ENCODE results near the gene AKAP6.

The AKAP6 gene

GRCh38 chr14:32590157-32590556 is 261.1 kb downstream of the AKAP6 start:
- Histone ChIP-seq H3K27me3 (ENCODE audit: control insufficient read depth, insufficient read depth, low read length) (no peaks in the 10 kb centered on the region), H3K36me3 (ENCODE audit: control insufficient read depth, insufficient read depth, low read length) (no peaks in the 10 kb centered on the region; the same call in 1 of the 2 replicates), H3K9me3 (ENCODE audit: control insufficient read depth, insufficient read depth, low read length) (no peaks in the 10 kb centered on the region), H3K27ac (ENCODE audit: low read length) (no peak overlapping the region), H3K4me1 (ENCODE audit: control insufficient read depth, insufficient read depth, low read length) (no peaks in the 10 kb centered on the region), H3K4me3 (ENCODE audit: low read length) (no peak overlapping the region)
- no peak for DNase-seq (ENCODE audit: low read depth, low spot score)
- no CpG with 5 or more reads among the region's 1 CpG for WGBS (ENCODE audit: insufficient coverage, insufficient read length)

GRCh38 chr14:32593290-32593942 is 264.3 kb downstream of the AKAP6 start:
- no CpG with 5 or more reads among the region's 1 CpG for WGBS (ENCODE audit: insufficient coverage, insufficient read length)
- H3K36me3 ChIP-seq (ENCODE audit: control insufficient read depth, insufficient read depth, low read length) = no peaks in the 10 kb centered on the region; the same call in 1 of the 2 replicates
- H3K27ac ChIP-seq (ENCODE audit: low read length) = no peak overlapping the region
- no peaks in the 10 kb centered on the region for H3K4me1 ChIP-seq (ENCODE audit: control insufficient read depth, insufficient read depth, low read length)
- DNase-seq (ENCODE audit: low read depth, low spot score) = no peak
- H3K4me3 ChIP-seq (ENCODE audit: low read length) = no peak overlapping the region
- H3K9me3 ChIP-seq (ENCODE audit: control insufficient read depth, insufficient read depth, low read length) = no peaks in the 10 kb centered on the region
- H3K27me3 ChIP-seq (ENCODE audit: control insufficient read depth, insufficient read depth, low read length) = no peaks in the 10 kb centered on the region

DNA sequence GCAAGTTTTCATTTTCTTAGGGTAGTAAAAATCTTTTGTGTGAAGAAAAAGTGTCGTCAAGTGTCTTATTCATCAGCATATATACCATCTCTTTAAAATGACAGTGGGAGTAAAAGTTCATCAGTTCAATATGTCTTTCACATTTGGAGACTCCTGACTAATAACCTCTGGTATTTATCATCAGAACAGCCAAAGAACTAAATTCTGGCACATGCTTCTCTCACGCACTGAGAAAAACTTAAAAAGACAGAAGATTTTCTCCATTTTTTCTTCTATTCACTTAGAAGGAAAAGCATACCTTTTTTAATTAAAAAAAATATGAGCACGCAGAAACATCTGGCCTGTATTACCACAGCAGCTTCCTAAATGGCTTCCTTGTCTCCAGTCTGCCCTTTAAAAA is 265.7 kb downstream of the AKAP6 start:
- H3K27ac ChIP-seq (ENCODE audit: low read length) = no peak overlapping the region
- no peaks in the 10 kb centered on the region for H3K9me3 ChIP-seq (ENCODE audit: control insufficient read depth, insufficient read depth, low read length)
- no peaks in the 10 kb centered on the region for H3K27me3 ChIP-seq (ENCODE audit: control insufficient read depth, insufficient read depth, low read length)
- no peaks in the 10 kb centered on the region for H3K36me3 ChIP-seq (ENCODE audit: control insufficient read depth, insufficient read depth, low read length)
- WGBS (ENCODE audit: insufficient coverage, insufficient read length) = no CpG with 5 or more reads among the region's 3 CpGs
- no peak for DNase-seq (ENCODE audit: low read depth, low spot score)
- no peaks in the 10 kb centered on the region for H3K4me1 ChIP-seq (ENCODE audit: control insufficient read depth, insufficient read depth, low read length)
- no peak overlapping the region for H3K4me3 ChIP-seq (ENCODE audit: low read length)

DNA sequence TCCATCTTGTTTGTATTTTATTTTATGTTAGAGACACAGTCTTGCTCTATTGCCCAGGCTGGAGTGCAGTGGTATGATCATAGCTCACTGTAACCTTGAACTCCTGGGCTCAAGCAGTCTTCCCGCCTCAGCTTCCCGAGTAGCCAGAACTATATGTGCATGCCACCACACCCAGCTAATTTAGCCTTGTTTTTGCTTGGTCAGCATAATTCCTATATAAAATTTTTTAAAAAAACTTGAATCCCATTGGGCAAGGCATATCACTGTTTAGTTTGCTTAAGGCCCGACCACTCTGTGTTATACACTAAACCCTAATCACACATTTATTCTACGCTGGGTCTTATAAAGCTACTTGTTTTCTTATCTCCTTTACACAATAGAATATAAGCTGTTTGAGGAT is 266.4 kb downstream of the AKAP6 start:
- Histone ChIP-seq H3K4me3 (ENCODE audit: low read length) (no peak overlapping the region), H3K36me3 (ENCODE audit: control insufficient read depth, insufficient read depth, low read length) (no peaks in the 10 kb centered on the region), H3K27me3 (ENCODE audit: control insufficient read depth, insufficient read depth, low read length) (no peaks in the 10 kb centered on the region), H3K4me1 (ENCODE audit: control insufficient read depth, insufficient read depth, low read length) (no peaks in the 10 kb centered on the region), H3K27ac (ENCODE audit: low read length) (no peak overlapping the region), H3K9me3 (ENCODE audit: control insufficient read depth, insufficient read depth, low read length) (no peaks in the 10 kb centered on the region)
- DNase-seq (ENCODE audit: low read depth, low spot score) = no peak
- no CpG with 5 or more reads among the region's 4 CpGs for WGBS (ENCODE audit: insufficient coverage, insufficient read length)

GRCh38 chr14:32596390-32596789 is 267.3 kb downstream of the AKAP6 start:
- Histone ChIP-seq H3K36me3 (ENCODE audit: control insufficient read depth, insufficient read depth, low read length) (no peaks in the 10 kb centered on the region), H3K27me3 (ENCODE audit: control insufficient read depth, insufficient read depth, low read length) (no peaks in the 10 kb centered on the region), H3K4me3 (ENCODE audit: low read length) (no peak overlapping the region), H3K4me1 (ENCODE audit: control insufficient read depth, insufficient read depth, low read length) (no peaks in the 10 kb centered on the region), H3K27ac (ENCODE audit: low read length) (no peak overlapping the region), H3K9me3 (ENCODE audit: control insufficient read depth, insufficient read depth, low read length) (no peaks in the 10 kb centered on the region)
- no CpG with 5 or more reads among the region's 2 CpGs for WGBS (ENCODE audit: insufficient coverage, insufficient read length)
- DNase-seq (ENCODE audit: low read depth, low spot score) = no peak

GRCh38 chr14:32597771-32598170 is 268.7 kb downstream of the AKAP6 start:
- Histone ChIP-seq H3K27ac (ENCODE audit: low read length) (no peak overlapping the region), H3K4me3 (ENCODE audit: low read length) (no peak overlapping the region), H3K9me3 (ENCODE audit: control insufficient read depth, insufficient read depth, low read length) (no peaks in the 10 kb centered on the region), H3K36me3 (ENCODE audit: control insufficient read depth, insufficient read depth, low read length) (no peaks in the 10 kb centered on the region), H3K27me3 (ENCODE audit: control insufficient read depth, insufficient read depth, low read length) (no peaks in the 10 kb centered on the region), H3K4me1 (ENCODE audit: control insufficient read depth, insufficient read depth, low read length) (no peaks in the 10 kb centered on the region)
- DNase-seq (ENCODE audit: low read depth, low spot score) = no peak
- no CpG with 5 or more reads among the region's 2 CpGs for WGBS (ENCODE audit: insufficient coverage, insufficient read length)

DNA sequence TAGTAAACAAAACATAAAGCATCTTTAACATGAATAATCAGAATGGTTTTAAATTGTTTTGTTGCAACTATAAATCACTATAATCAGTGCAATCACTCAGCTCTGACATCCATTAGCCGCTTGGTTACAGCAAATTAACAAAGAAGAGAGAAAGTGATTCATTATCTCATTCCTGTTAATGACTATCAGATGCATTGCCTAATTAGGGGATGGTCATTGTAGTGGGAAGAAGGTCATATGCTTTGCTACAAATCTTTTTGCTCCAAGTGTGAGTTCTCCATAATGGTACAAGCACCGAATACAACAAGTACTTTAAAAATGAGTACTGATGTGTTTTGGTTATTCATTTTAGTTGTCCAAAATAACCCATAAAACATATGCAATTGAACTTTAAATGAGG is 272.0 kb downstream of the AKAP6 start:
- Histone ChIP-seq H3K4me3 (ENCODE audit: low read length) (no peak overlapping the region), H3K27me3 (ENCODE audit: control insufficient read depth, insufficient read depth, low read length) (no peaks in the 10 kb centered on the region), H3K4me1 (ENCODE audit: control insufficient read depth, insufficient read depth, low read length) (no peaks in the 10 kb centered on the region), H3K36me3 (ENCODE audit: control insufficient read depth, insufficient read depth, low read length) (no peaks in the 10 kb centered on the region), H3K9me3 (ENCODE audit: control insufficient read depth, insufficient read depth, low read length) (no peaks in the 10 kb centered on the region), H3K27ac (ENCODE audit: low read length) (no peak overlapping the region)
- DNase-seq (ENCODE audit: low read depth, low spot score) = no peak
- WGBS (ENCODE audit: insufficient coverage, insufficient read length) = no CpG with 5 or more reads among the region's 2 CpGs

DNA sequence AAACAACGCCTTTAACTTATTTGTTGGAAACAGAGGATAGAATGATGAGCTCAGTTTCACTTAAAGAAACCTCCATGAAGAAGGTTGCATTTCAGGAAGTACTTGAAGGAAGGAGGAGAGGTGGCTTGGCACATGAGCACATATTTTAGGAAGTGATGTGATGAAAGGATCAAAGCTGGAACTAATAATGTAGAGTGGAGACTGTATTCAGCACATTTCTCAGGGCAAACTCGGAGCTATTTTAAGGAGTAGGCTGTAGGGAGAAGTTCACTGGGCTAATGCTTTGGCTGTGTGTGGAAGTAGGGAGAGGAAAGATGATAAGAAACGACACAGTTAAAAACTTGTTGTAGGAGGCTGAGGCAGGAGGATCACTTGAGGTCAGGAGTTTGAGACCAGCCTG is 272.8 kb downstream of the AKAP6 start:
- no peaks in the 10 kb centered on the region for H3K9me3 ChIP-seq (ENCODE audit: control insufficient read depth, insufficient read depth, low read length)
- WGBS (ENCODE audit: insufficient coverage, insufficient read length) = no CpG with 5 or more reads among the region's 3 CpGs
- no peaks in the 10 kb centered on the region for H3K27me3 ChIP-seq (ENCODE audit: control insufficient read depth, insufficient read depth, low read length)
- H3K4me3 ChIP-seq (ENCODE audit: low read length) = no peak overlapping the region
- no peaks in the 10 kb centered on the region for H3K4me1 ChIP-seq (ENCODE audit: control insufficient read depth, insufficient read depth, low read length)
- no peak overlapping the region for H3K27ac ChIP-seq (ENCODE audit: low read length)
- DNase-seq (ENCODE audit: low read depth, low spot score) = no peak
- no peaks in the 10 kb centered on the region for H3K36me3 ChIP-seq (ENCODE audit: control insufficient read depth, insufficient read depth, low read length)

- DNase-seq (ENCODE audit: low read depth, low spot score) = no peak
- H3K4me3 ChIP-seq (ENCODE audit: low read length) = no peak overlapping the region
- H3K4me1 ChIP-seq (ENCODE audit: control insufficient read depth, insufficient read depth, low read length) = no peaks in the 10 kb centered on the region
- H3K27me3 ChIP-seq (ENCODE audit: control insufficient read depth, insufficient read depth, low read length) = no peaks in the 10 kb centered on the region
- no peak overlapping the region for H3K27ac ChIP-seq (ENCODE audit: low read length)
- H3K9me3 ChIP-seq (ENCODE audit: control insufficient read depth, insufficient read depth, low read length) = no peaks in the 10 kb centered on the region
- H3K36me3 ChIP-seq (ENCODE audit: control insufficient read depth, insufficient read depth, low read length) = no peaks in the 10 kb centered on the region
- whole genome bisulfite sequencing (ENCODE audit: insufficient coverage, insufficient read length) = no CpG with 5 or more reads among the region's 7 CpGs
These were observed 273.6 kb downstream of the AKAP6 start for GRCh38 chr14:32602699-32603098.

GRCh38 chr14:32603992-32604565 is 275.0 kb downstream of the AKAP6 start:
- no peaks in the 10 kb centered on the region for H3K4me1 ChIP-seq (ENCODE audit: control insufficient read depth, insufficient read depth, low read length)
- H3K9me3 ChIP-seq (ENCODE audit: control insufficient read depth, insufficient read depth, low read length) = no peaks in the 10 kb centered on the region
- DNase-seq (ENCODE audit: low read depth, low spot score) = no peak
- H3K36me3 ChIP-seq (ENCODE audit: control insufficient read depth, insufficient read depth, low read length) = no peaks in the 10 kb centered on the region
- no peak overlapping the region for H3K27ac ChIP-seq (ENCODE audit: low read length)
- WGBS (ENCODE audit: insufficient coverage, insufficient read length) = no CpG with 5 or more reads among the region's 2 CpGs
- H3K4me3 ChIP-seq (ENCODE audit: low read length) = no peak overlapping the region
- no peaks in the 10 kb centered on the region for H3K27me3 ChIP-seq (ENCODE audit: control insufficient read depth, insufficient read depth, low read length)

GRCh38 chr14:32606301-32606700 is 277.2 kb downstream of the AKAP6 start:
- H3K27ac ChIP-seq (ENCODE audit: low read length) = no peak overlapping the region
- no peaks in the 10 kb centered on the region for H3K9me3 ChIP-seq (ENCODE audit: control insufficient read depth, insufficient read depth, low read length)
- no peaks in the 10 kb centered on the region for H3K27me3 ChIP-seq (ENCODE audit: control insufficient read depth, insufficient read depth, low read length)
- H3K4me1 ChIP-seq (ENCODE audit: control insufficient read depth, insufficient read depth, low read length) = no peaks in the 10 kb centered on the region
- no CpG with 5 or more reads among the region's 2 CpGs for WGBS (ENCODE audit: insufficient coverage, insufficient read length)
- no peak overlapping the region for H3K4me3 ChIP-seq (ENCODE audit: low read length)
- DNase-seq (ENCODE audit: low read depth, low spot score) = no peak
- no peaks in the 10 kb centered on the region for H3K36me3 ChIP-seq (ENCODE audit: control insufficient read depth, insufficient read depth, low read length)
